Liver (tissue), 3 donors: Measurements from ENCODE around the gene EDC3.

ENCODE experiments used
- ATF3 ChIP-seq: IDR thresholded peaks from 2 replicates; pipeline ENCODE4 v1.6.1; 2016; ENCODE audit warnings: antibody characterized with exemption
- CTCF ChIP-seq: fragments of 150-350 bp; IDR thresholded peaks from 2 replicates; pipeline ENCODE4 v1.5.1; 2017; ENCODE audit warnings: improper control_type of control experiment, low read depth, low read length; ENCODE audit not compliant: missing input control
- MAX ChIP-seq: IDR thresholded peaks from 2 replicates; pipeline ENCODE4 v1.6.1; 2016; ENCODE audit warnings: antibody characterized with exemption
- RXRA ChIP-seq, 2 donors: IDR thresholded peaks; 2 replicates each; pipeline ENCODE4 v1.6.1; 2017 to 2018; ENCODE audit warnings: antibody characterized with exemption in 2 of 2, mild to moderate bottlenecking in 1 of 2
- YY1 ChIP-seq: IDR thresholded peaks from 2 replicates; pipeline ENCODE4 v1.6.1; 2016; ENCODE audit warnings: antibody characterized with exemption, mild to moderate bottlenecking
- donor health status: healthy.
- donor health status: healthy.

- TF ChIP-seq CTCF (no peak), YY1 (no peak), RXRA (IDR thresholded peaks at IDR 0.05) (no peak), ATF3 (no peak), MAX (no peak)
Observed at GRCh38 chr15:74709892-74710291, 14.1 kb upstream of the EDC3 start.
